ENCODE results near the gene DMD.

DMD gene

DNA sequence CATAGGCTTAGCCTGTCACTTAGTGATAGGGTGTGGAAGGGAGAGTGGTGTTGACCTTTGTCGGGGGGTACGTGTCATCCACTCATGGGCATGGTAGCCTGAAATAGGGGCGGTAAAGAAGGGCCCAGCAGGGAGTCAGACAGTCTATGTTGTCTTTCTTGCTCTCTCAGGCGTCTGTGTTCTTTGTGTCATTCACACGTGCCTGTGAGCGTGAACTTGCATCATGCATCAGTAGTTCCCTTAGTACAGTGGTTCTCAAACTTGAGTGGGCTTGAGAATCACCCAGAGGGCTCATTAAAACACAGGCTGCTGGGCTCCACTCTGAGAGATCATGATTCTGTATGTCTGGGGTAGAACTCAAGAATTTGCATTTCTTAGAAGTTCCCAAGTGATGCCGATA lies 1688.6 kb downstream of the DMD start:
- H3K27me3 ChIP-seq (replicated peaks; ENCODE audit: insufficient read depth, low read length) = no peaks in the 10 kb centered on the region
- TF ChIP-seq EZH2 (optimal IDR thresholded peaks at IDR 0.05; ENCODE audit: low read depth, low read length) (no peak), EZH2phosphoT487 (IDR thresholded peaks at IDR 0.05; ENCODE audit: low read length) (no peak)
- TF ChIP-seq, protein P1, sequence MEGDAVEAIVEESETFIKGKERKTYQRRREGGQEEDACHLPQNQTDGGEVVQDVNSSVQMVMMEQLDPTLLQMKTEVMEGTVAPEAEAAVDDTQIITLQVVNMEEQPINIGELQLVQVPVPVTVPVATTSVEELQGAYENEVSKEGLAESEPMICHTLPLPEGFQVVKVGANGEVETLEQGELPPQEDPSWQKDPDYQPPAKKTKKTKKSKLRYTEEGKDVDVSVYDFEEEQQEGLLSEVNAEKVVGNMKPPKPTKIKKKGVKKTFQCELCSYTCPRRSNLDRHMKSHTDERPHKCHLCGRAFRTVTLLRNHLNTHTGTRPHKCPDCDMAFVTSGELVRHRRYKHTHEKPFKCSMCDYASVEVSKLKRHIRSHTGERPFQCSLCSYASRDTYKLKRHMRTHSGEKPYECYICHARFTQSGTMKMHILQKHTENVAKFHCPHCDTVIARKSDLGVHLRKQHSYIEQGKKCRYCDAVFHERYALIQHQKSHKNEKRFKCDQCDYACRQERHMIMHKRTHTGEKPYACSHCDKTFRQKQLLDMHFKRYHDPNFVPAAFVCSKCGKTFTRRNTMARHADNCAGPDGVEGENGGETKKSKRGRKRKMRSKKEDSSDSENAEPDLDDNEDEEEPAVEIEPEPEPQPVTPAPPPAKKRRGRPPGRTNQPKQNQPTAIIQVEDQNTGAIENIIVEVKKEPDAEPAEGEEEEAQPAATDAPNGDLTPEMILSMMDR (IDR thresholded peaks at IDR 0.05; ENCODE audit: low read length) = no peak
- no peak overlapping the region for H3K4me3 ChIP-seq (ENCODE audit: low read length)

DNA sequence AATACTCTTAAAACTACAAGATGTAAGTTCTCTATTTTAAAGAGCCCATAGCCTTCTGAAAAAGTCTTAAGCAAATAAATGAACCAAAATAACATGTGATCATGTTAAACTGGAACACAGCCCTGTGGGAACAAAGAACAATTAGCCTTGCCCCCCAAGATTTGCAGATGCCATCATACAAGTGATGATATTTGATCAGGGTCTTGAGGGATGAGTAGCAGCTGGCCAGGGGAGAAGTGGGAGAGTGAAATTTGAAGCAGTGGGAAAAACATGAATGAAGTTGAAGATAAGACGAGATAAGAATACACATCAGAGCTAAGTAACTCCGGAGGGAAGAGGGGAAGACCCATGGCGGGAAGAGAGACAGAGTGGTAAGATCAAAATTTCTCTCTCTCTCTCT lies 1689.4 kb downstream of the DMD start:
- Histone ChIP-seq H4K20me1 (ENCODE audit: insufficient read depth, low read length) (no peaks in the 10 kb centered on the region), H3K36me3 (replicated peaks; ENCODE audit: insufficient read depth, low read length) (no peaks in the 10 kb centered on the region), H3K4me1 (ENCODE audit: low read length) (no peaks in the 10 kb centered on the region), H3K9me3 (replicated peaks; ENCODE audit: insufficient read depth, low read length) (no peaks in the 10 kb centered on the region), H3K27me3 (replicated peaks; ENCODE audit: insufficient read depth, low read length) (no peaks in the 10 kb centered on the region), H3F3A (ENCODE audit: insufficient read depth, low read length) (no peaks in the 10 kb centered on the region), H3K9me2 (replicated peaks; ENCODE audit: insufficient read depth, low read length) (no peaks in the 10 kb centered on the region), H3K4me2 (ENCODE audit: low read depth, low read length) (no peak overlapping the region), H2AFZ (ENCODE audit: low read length) (no peak overlapping the region), H3K27ac (ENCODE audit: low read length) (no peak overlapping the region), H3K79me2 (ENCODE audit: low read length) (no peaks in the 10 kb centered on the region), H3K9ac (ENCODE audit: low read length) (no peak overlapping the region), H3K4me3 (ENCODE audit: low read length) (no peak overlapping the region)
- no peak for DNase-seq
- no peak for TF ChIP-seq EZH2 (optimal IDR thresholded peaks at IDR 0.05; ENCODE audit: low read depth, low read length)
- no peak for TF ChIP-seq EZH2phosphoT487 (IDR thresholded peaks at IDR 0.05; ENCODE audit: low read length)
- TF ChIP-seq, protein P1 (IDR thresholded peaks at IDR 0.05; ENCODE audit: low read length) = no peak

More for the DNA sequence above, 1688.6 kb downstream of the DMD start:
- H3K9ac ChIP-seq (ENCODE audit: low read length) = no peak overlapping the region
- H3K9me2 ChIP-seq (replicated peaks; ENCODE audit: insufficient read depth, low read length) = no peaks in the 10 kb centered on the region
- H2AFZ ChIP-seq (ENCODE audit: low read length) = no peak overlapping the region
- H3K79me2 ChIP-seq (ENCODE audit: low read length) = no peaks in the 10 kb centered on the region
- no peak overlapping the region for H3K4me2 ChIP-seq (ENCODE audit: low read depth, low read length)
- H3K9me3 ChIP-seq (replicated peaks; ENCODE audit: insufficient read depth, low read length) = no peaks in the 10 kb centered on the region
- H3K4me1 ChIP-seq (ENCODE audit: low read length) = no peaks in the 10 kb centered on the region
- no peak overlapping the region for H3K27ac ChIP-seq (ENCODE audit: low read length)
- no peak for DNase-seq
- H3F3A ChIP-seq (ENCODE audit: insufficient read depth, low read length) = no peaks in the 10 kb centered on the region
- no peaks in the 10 kb centered on the region for H3K36me3 ChIP-seq (replicated peaks; ENCODE audit: insufficient read depth, low read length)
- no peaks in the 10 kb centered on the region for H4K20me1 ChIP-seq (ENCODE audit: insufficient read depth, low read length)

DNA sequence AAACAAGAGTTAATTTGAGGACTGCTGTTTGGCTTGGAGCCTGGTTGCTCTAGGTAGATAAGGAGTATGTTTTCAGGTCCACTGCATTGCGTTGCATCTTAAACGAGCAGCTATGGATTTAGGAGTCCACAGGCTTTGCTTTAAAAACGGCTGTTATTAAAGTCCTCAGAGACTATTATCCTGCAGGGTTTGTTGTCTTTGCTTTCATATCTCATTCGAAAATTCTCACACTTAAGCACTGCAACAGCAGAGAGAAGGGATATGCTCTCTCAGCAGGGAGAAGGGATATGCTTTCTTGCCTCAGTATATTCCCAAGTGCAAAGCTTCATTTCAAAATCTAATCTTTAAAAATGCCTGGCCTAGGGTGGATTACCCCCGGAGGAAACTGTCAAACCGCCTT lies 1694.8 kb downstream of the DMD start:
- Histone ChIP-seq H3K4me1 (ENCODE audit: low read length) (no peaks in the 10 kb centered on the region), H3F3A (ENCODE audit: insufficient read depth, low read length) (no peaks in the 10 kb centered on the region), H3K9ac (ENCODE audit: low read length) (no peak overlapping the region), H3K4me2 (ENCODE audit: low read depth, low read length) (no peak overlapping the region), H3K27me3 (replicated peaks; ENCODE audit: insufficient read depth, low read length) (no peaks in the 10 kb centered on the region), H3K9me3 (replicated peaks; ENCODE audit: insufficient read depth, low read length) (no peaks in the 10 kb centered on the region), H3K79me2 (ENCODE audit: low read length) (no peaks in the 10 kb centered on the region), H3K27ac (ENCODE audit: low read length) (no peak overlapping the region), H3K9me2 (replicated peaks; ENCODE audit: insufficient read depth, low read length) (no peaks in the 10 kb centered on the region), H2AFZ (ENCODE audit: low read length) (no peak overlapping the region), H4K20me1 (ENCODE audit: insufficient read depth, low read length) (no peaks in the 10 kb centered on the region), H3K4me3 (ENCODE audit: low read length) (no peak overlapping the region), H3K36me3 (replicated peaks; ENCODE audit: insufficient read depth, low read length) (no peaks in the 10 kb centered on the region)
- no peak for DNase-seq
- TF ChIP-seq EZH2 (optimal IDR thresholded peaks at IDR 0.05; ENCODE audit: low read depth, low read length) = no peak
- TF ChIP-seq EZH2phosphoT487 (IDR thresholded peaks at IDR 0.05; ENCODE audit: low read length) = no peak
- TF ChIP-seq, protein P1 (IDR thresholded peaks at IDR 0.05; ENCODE audit: low read length) = no peak

Data from MM.1S (cell line).